Activated CD8-positive, alpha-beta memory T cell treated with anti-CD3 and anti-CD28 coated beads, Interleukin-2, amount 50 U/mL, for 4 hours (primary cell): Measurements from ENCODE around the gene RPEL1.
"Not testable (repeated sequence)": the region's sequence is repeated elsewhere in the genome, so short reads cannot be mapped to it uniquely, and the experiment has no call there.

Experiments
- DNase-seq: peaks from one replicate; pipeline ENCODE4 v3.0.0-alpha.2; 2020

The RPEL1 gene

GRCh38 chr10:103245587-103245986 is at the start of gene RPEL1:
TSS of gene RPEL1 (plus strand) at chr10:103245887. CDS start at chr10:103245997, 110 bp downstream.
- DNase-seq = not testable (repeated sequence)

DNA sequence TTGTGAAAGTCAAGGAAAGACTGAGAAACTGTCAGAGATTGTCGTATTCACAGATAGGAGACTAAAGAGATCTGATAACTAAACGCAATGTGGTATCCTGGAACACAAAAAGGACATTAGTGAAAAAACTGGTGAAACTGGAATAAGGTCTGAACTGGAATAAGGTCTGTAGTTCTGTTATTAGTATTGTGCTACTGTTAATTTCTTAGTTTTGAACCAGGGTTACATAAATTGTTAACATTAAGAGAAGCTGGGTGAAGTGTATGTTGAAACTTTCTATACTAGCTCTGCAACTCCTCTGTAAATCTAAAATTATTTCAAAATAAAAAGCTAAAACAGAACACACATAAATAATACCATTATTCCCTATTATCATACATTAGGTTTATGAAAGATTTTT is 49.2 kb upstream of the RPEL1 start:
- DNase-seq = no peak

DNA sequence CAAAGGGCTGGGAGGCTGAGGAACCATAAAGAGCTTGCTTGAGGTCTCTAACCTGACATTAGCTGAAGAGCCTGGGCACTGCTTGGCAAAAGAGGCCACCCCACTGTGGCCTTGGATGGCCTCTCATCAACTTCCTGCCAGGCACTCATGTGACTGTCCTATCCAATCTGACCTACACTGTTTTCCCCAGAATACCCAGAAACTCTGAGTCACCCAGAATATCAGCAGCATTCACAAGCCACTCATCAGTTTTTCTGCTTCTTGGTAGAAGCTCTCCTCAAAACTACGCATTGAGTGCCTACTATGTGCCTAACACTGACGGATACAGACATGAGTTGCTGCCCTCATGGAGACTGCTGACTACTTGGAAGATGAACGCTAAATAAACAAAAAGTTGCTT is 48.5 kb upstream of the RPEL1 start:
- no peak for DNase-seq

GRCh38 chr10:103197903-103198302 is 47.8 kb upstream of the RPEL1 start:
- no peak for DNase-seq

- DNase-seq = no peak
These were observed 47.0 kb upstream of the RPEL1 start for GRCh38 chr10:103198648-103199047.

DNA sequence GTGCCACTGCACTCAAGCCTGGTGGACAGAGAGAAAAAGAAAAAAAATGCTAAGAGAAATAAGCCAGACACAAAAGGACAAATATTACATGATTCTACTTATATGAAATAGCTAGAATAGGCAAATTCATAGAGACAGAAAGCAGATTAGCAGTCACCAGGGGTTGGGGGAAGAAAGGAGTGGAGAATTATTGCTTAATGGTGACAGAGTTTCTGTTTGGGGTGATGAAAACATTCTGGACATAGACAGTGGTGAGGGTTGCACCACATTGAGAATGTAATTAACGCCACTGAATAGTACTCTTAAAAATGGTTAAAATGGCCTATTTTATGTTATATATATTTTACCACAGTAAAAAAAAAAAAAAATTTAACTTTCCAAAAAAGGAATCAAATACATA is 46.2 kb upstream of the RPEL1 start:
- DNase-seq = no peak

- no peak for DNase-seq
These were observed 43.4 kb upstream of the RPEL1 start for GRCh38 chr10:103202319-103202718.

GRCh38 chr10:103203466-103203865 is 42.2 kb upstream of the RPEL1 start:
- DNase-seq = no peak

GRCh38 chr10:103204353-103205255 is 41.1 kb upstream of the RPEL1 start:
- DNase-seq = no peak

DNA sequence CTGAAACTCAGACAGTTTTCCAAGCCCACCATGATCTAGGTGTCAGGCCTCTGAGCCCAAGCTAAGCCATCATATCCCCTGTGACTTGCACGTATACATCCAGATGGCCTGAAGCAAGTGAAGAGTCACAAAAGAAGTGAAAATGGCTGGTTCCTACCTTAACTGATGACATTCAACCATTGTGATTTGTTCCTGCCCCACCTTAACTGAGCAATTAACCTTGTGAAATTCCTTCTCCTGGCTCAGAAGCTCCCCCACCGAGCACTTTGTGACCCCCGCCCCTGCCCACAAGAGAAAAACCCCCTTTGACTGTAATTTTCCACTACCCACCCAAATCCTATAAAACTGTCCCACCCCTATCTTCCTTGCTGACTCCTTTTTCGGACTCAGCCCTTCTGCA is 40.3 kb upstream of the RPEL1 start:
- DNase-seq = not testable (repeated sequence)

DNA sequence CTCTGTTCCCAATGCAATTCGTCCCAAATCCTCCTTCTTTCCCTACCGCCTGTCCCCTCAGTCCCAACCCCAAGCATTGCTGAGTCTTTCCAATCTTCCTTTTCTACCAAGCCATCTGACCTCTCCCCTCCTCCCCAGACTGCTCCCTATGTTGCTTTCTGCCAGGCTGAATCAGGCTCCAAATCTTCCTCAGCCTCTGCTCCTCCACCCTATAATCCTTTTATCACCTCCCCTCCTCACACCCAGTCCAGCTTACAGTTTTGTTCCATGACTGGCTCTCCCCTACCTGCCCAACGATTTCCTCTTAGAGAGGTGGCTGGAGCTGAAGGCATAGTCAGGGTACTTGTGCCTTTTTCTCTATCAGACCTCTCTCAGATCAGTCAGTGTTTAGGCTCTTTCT is 39.0 kb upstream of the RPEL1 start:
- not testable (repeated sequence) for DNase-seq

DNA sequence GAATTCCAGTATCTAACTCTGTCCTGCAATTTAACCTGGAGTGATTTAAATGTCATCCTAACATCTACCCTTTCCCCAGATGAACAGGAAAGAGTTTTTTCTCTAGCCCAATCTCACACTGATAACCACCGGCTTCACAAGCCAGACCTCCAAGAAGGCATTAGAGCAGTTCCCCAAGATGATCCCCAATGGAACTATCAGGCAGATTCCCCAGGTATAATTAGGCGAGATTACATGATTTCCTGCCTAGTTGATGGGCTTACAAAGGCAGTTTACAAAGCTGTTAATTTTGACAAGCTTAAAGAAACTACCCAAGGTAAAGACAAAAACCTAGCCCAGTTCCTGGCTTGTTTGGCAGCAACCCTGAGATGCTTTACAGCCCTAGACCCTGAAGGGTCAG is 38.5 kb upstream of the RPEL1 start:
- DNase-seq = no peak

- DNase-seq = not testable (repeated sequence)
These were observed 38.0 kb upstream of the RPEL1 start for GRCh38 chr10:103207643-103208042.

- not testable (repeated sequence) for DNase-seq
These were observed 35.4 kb upstream of the RPEL1 start for GRCh38 chr10:103210262-103210661.

GRCh38 chr10:103215601-103216000 is 30.1 kb upstream of the RPEL1 start:
- no peak for DNase-seq

DNA sequence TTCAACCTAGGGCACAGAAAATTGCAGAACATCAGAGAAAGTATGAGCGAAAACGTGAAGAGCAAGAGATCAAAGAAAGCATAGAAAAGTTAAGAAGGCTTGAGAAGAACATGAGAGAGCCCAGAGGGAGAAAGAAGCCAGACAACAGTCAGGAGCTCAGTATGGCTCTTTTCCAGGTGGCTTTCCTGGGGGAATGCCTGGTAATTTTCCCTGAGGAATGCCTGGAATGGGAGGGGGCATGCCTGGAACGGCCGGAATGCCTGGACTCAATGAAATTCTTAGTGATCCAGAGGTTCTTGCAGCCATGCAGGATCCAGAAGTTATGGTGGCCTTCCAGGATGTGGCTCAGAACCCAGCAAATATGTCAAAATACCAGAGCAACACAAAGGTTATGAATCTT is 29.3 kb upstream of the RPEL1 start:
- not testable (repeated sequence) for DNase-seq

GRCh38 chr10:103224133-103224532 is 21.6 kb upstream of the RPEL1 start:
- no peak for DNase-seq

DNA sequence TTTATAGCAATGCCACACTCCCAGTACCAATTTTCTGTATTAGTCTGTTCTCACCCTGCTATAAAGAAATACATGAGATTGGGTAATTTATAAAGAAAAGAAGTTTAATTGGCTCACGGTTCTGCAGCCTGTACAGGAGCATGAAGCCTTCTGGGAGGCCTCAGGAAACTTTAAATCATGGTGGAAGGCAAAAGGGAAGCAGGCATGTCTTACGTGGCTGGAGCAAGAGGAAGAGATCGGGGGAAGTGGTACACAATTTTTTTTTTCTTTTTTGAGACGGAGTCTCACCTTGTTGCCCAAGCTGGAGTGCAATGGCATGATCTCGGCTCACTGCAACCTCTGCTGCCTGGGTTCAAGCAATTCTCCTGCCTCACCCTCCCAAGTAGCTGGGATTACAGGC is 21.0 kb upstream of the RPEL1 start:
- DNase-seq = not testable (repeated sequence)

GRCh38 chr10:103225939-103226338 is 19.7 kb upstream of the RPEL1 start:
- no peak for DNase-seq

DNA sequence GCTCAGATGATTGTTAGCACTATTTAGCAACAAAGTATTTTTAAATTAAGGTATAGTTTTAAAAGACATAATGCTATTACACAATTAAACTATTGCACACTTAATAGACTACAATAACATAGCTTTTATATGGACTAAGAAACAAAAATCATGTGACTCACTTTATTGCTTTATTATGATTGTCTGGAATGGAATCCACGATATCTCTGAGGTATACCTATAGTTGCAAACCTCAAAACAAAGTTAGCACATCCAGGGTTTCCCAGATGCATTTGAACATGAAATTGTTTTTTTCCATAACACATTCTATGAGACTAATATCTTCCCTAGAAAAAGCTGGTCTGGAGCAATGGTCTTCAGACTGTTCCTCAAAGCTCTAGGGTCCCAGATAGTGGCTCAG is 18.3 kb upstream of the RPEL1 start:
- no peak for DNase-seq

DNA sequence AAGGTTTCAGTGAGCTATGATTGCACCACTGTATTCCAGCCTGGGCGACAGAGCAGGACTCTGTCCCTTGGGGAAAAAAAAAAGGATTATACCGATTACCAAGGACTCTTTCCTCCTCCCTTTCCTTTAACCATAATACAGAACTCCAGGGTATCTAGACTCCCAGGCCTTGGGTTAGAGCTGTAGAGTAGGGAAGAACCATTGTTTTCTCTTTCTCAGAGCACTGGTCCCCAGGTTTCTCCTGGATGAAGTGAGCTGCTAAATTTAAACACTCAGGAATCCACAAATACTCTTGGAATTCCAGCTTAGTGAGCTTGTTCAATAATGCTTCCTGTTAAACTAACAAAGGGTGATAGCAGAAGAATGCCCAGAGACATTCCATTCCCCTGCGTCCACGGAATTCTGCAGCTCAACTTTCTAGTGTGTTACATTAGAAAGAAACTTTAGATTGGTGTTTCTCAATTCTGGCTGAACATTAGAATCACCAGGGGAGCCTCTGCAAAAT is 14.6 kb upstream of the RPEL1 start:
- DNase-seq = no peak

DNA sequence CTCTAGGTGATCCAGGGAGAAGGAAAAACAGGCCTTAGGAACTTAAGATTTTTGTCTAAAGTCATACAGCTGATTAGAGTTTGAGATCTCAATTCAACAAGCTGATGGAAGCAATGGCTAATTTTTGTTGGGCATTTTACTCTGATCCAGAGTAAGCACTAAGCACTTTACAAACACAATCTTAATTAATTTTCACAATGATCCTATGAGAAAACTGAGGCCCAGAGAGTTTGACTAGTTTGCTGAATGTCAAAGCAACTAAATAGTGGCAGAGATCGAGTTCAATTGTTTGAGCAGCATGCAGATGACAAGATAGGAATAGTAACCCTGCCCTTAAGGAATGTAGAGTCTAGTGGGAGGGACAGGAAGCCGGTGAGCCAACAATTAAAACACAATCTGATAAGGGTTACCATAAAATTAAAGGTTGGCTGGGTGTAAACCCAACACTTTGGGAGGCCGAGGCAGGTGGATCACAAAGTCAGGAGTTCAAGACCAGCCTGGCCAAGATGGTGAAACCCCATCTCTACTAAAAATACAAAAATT is 13.5 kb upstream of the RPEL1 start:
- no peak for DNase-seq

DNA sequence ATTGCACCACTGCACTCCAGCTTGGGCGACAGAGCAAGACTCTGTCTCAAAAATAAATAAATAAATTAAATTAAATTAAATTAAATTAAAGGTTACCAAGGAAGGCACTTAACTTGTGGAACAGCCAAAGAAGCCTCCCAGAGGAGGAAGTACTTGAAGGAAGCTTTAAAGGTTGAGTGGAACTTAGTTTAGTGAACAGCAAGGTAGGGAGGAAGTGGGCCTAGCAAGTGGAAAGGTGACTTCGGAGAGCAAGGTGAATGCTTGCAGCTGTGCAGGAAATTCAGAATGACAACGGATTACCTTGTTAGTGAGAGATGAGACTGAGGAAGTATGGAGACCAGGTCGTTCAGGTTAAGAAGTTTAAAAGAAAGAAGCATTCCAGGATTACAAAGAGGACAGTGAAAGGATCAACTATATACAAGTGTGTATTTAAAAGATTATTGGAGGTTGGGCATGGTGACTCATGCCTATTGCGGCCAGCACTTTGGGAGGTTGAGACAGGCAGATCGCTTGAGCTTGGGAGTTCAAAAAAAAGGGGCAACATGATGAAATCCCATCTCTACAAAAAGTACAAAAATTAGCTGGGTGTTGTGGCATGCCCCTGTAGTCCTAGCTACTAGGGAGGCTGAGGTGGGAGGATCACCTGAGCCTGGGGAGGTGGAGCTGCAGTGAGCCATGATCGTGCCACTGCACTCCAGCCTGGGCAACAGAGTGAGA is 12.8 kb upstream of the RPEL1 start:
- no peak for DNase-seq

- DNase-seq = no peak
These were observed 9.9 kb upstream of the RPEL1 start for GRCh38 chr10:103235775-103236174.
